ENCODE data around the gene RASA3.

The RASA3 gene

DNA sequence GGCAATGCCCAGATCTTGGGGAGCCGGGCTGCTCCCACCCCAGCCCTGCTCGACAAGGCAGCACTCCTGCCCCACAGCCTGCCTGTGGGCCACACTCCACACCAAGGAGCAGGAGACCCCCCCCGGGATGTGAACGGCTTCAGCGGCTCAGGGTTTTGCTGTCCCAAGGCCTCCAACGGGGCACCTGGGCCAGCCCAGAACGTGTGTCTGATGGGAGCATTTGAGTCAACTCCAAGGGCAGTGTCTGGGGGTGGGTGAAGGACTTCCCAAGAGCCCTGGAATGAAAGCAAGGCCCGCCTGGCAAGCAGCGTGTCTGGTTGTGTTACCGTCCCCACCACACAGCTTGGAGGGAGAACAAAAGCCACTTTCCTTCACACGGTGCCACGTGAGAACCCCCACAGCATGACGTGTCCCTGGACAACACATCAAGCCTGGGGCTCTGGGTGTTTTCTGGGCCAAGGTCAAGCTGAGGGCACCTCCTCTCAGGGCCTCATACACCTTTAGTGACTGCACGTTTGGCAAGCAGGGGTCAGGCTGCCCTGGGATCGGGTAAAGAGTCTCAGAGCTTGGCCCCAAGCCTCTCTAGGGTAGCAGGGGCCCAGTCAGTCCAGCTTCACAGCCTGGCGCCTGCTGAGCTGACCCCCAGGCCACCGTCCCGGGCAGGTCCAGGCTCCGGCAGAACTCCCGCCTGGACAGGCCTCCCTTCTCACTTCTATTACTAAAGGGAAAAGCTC is 164.5 kb downstream of the RASA3 start:
- Histone ChIP-seq H3K4me1 (ENCODE audit: insufficient read depth, low read length) (no peaks in the 10 kb centered on the region), H3K9ac (ENCODE audit: low read depth, low read length) (no peak overlapping the region), H3K36me3 (ENCODE audit: insufficient read depth, low read length) (no peaks in the 10 kb centered on the region), H3K9me3 (ENCODE audit: control insufficient read depth, insufficient read depth, low read length) (no peaks in the 10 kb centered on the region)

DNA sequence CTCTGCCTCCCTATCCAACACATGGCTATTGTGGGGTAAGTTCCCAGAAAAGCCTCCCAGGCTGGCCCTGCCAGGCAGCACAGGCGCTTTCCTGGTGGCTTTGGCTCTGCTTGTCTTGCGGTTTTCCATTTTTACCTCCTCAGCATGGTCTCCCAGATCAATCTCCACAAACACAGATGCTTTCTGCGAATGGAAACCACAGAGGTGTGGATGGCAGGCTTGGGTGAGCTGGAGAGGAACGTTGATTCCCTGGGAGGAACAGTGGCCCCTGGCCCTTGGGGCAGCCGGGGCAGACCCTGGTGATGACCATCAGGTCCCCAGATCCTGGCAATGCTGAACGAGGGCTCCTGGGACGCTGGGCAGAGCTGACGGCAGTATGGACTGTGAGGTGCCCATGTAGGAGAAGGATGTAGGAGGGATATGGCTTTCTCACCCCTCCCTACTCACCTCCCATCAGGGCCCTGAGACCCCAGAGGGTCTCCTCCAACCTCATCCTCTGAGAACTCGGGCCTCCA is 165.2 kb downstream of the RASA3 start:
- no peak overlapping the region for H3K9ac ChIP-seq (ENCODE audit: low read depth, low read length)
- H3K4me1 ChIP-seq (ENCODE audit: insufficient read depth, low read length), result no peaks in the 10 kb centered on the region
- no peaks in the 10 kb centered on the region for H3K36me3 ChIP-seq (ENCODE audit: insufficient read depth, low read length)
- H3K9me3 ChIP-seq (ENCODE audit: control insufficient read depth, insufficient read depth, low read length), result no peaks in the 10 kb centered on the region; the same call in 1 of the 2 replicates

DNA sequence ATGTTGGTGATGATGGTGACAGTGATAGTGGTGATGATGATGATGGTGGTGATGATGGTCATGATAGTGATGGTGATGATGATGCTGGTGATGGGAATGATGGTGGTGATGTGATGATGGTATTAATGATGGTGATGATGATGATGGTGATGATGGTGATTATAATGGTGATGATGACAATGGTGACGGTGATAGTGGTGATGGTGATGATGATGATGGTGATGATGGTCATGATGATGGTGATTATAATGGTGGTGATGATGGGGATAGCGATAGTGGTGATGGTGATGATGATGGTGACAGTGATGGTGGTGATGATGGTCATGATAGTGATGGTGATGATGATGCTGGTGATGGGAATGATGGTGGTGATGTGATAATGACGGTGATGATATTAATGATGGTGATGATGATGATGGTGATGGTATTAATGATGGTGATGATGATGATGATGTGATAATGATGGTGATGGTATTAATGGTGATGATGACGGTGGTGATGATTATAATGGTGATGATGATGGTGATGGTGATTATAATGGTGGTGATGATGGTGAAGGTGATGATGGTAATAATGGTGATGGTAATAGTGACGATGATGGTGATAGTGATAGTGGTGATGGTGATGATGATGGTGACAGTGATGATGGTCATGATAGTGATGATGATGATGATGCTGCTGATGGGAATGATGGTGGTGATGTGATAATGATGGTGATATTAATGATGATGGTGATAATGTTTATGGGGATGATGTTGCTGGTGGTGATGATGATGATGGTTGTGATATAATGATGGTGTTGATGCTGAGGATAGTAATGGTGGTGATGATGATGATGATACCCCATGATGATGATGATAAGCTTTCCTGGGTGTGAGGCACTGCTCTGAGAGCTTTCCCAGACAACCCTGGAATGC is 166.2 kb downstream of the RASA3 start:
- no peaks in the 10 kb centered on the region; the same call in 1 of the 2 replicates for H3K9me3 ChIP-seq (ENCODE audit: control insufficient read depth, insufficient read depth, low read length)
- H3K4me1 ChIP-seq (ENCODE audit: insufficient read depth, low read length), result no peaks in the 10 kb centered on the region
- no peaks in the 10 kb centered on the region for H3K36me3 ChIP-seq (ENCODE audit: insufficient read depth, low read length)
- H3K9ac ChIP-seq (ENCODE audit: low read depth, low read length), result no peak overlapping the region

DNA sequence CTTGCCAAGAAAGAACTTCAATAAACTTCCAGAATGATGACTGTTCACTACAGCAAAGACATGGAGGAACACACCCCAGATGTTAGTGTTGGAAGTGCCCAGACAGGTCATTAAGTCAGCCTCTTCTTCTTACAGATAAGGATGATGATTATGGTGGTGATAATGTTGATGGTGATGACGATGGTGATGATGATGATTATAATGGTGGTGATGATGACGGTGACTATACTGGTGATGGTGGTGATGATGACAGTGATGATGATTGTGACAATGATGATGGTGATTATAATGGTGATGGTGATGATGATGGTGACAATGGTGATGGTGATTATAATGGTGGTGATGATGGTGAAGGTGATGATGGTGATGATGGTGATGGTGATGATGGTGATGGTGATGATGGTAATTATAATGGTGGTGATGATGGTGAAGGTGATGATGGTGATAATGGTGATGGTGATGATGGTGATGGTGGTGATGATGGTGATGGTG is 167.0 kb downstream of the RASA3 start:
- no peak overlapping the region for H3K9ac ChIP-seq (ENCODE audit: low read depth, low read length)
- peaks cover 6% of the 10 kb centered on the region; the same call in 1 of the 2 replicates for H3K9me3 ChIP-seq (ENCODE audit: control insufficient read depth, insufficient read depth, low read length)
- no peaks in the 10 kb centered on the region for H3K4me1 ChIP-seq (ENCODE audit: insufficient read depth, low read length)
- no peaks in the 10 kb centered on the region for H3K36me3 ChIP-seq (ENCODE audit: insufficient read depth, low read length)

DNA sequence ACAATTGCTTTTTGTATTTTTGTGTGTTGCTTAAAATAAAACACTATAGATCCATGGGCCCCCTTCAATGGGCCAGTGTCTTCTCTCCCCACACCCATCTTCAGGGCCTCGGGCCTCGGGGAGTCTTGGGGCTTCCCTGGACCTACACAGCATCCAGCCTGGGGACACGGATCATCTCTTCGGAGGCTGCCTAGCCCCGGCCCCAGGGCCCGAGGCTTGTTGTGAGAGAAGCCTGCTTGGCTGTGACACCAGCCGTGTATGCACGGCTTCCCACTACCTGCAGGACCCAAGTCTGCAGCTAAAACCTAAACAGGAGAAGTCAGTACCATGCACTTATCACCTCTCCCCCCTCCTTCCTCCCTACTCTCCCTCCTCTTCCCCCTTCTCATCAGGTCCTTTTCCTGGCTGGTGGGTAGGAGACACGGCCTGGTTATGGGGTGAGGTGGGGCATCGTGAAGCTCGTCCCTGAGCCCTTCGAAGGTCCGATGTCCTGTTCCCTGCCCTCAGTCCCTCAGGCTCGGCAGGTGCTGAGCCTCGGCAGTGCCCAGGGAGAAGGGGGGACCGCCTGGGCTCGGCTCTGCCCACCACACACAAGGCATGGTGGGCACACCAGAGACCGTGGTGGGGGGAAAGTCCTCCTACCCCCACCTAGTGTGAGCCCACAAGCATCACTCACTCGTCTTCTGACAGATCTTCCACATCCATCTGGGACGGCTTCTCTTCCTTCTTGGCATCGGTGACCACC is 168.0 kb downstream of the RASA3 start:
- peaks cover 11% of the 10 kb centered on the region; the same call in 1 of the 2 replicates for H3K9me3 ChIP-seq (ENCODE audit: control insufficient read depth, insufficient read depth, low read length)
- H3K9ac ChIP-seq (ENCODE audit: low read depth, low read length), result no peak overlapping the region
- H3K36me3 ChIP-seq (ENCODE audit: insufficient read depth, low read length), result no peaks in the 10 kb centered on the region
- no peaks in the 10 kb centered on the region for H3K4me1 ChIP-seq (ENCODE audit: insufficient read depth, low read length)

DNA sequence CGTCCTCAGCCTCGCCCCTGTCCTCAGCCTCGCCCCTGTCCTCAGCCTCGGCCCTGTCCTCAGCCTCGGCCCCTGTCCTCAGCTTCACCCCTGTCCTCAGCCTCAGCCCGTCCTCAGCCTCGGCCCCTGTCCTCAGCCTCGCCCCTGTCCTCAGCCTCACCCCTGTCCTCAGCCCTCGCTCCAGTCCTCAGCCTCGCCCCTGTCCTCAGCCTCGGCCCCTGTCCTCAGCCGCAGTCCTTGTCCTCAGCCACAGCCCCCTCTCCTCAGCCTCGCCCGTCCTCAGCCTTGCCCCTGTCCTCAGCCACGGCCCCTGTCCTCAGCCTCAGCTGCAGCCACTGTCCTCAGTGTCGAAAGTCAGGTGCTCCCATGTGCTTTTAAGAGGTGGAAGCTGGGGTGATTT is 169.0 kb downstream of the RASA3 start:
- Histone ChIP-seq H3K9me3 (ENCODE audit: control insufficient read depth, insufficient read depth, low read length) (peaks cover 15% of the 10 kb centered on the region; the same call in 1 of the 2 replicates), H3K36me3 (ENCODE audit: insufficient read depth, low read length) (no peaks in the 10 kb centered on the region), H3K9ac (ENCODE audit: low read depth, low read length) (no peak overlapping the region), H3K4me1 (ENCODE audit: insufficient read depth, low read length) (no peaks in the 10 kb centered on the region)

DNA sequence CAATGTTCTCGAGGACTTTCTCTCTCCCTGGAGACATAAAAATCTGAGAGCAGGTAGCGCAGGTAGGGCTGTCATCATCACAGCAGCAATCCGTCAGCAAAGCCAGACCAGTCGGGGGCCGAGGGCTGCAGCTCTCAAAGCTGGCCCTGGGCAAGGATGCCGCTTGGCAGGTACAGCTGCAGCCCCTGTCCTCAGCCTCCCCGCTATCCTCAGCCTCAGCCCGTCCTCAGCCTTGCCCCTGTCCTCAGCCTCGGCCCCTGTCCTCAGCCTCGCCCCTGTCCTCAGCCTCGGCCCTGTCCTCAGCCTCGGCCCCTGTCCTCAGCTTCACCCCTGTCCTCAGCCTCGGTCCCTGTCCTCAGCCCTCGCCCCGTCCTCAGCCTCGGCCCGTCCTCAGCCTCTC is 169.4 kb downstream of the RASA3 start:
- H3K9me3 ChIP-seq (ENCODE audit: control insufficient read depth, insufficient read depth, low read length), result peaks cover 15% of the 10 kb centered on the region; the same call in 1 of the 2 replicates
- no peak overlapping the region for H3K9ac ChIP-seq (ENCODE audit: low read depth, low read length)
- H3K4me1 ChIP-seq (ENCODE audit: insufficient read depth, low read length), result no peaks in the 10 kb centered on the region

DNA sequence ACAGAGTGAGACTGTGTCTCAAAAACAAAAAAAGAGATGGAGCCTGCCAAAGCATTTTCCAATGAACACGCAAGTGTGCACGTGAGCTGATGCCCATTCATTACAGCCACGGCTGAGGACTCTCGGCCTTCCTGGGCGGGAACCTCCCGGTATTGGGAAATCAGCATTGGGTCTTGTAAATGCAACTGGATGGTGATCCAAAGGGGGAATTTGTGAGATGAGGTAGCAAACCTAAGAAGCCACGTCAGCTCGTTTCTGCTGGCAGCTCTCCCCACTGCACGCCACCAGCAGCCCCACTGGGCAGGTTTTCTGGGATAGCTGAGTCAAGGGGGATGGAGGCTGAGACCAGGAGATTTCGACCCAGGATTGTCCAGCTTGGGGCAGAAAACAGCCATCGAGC is 170.0 kb downstream of the RASA3 start:
- H3K9me3 ChIP-seq (ENCODE audit: control insufficient read depth, insufficient read depth, low read length), result peaks cover 15% of the 10 kb centered on the region; the same call in 1 of the 2 replicates
- H3K9ac ChIP-seq (ENCODE audit: low read depth, low read length), result no peak overlapping the region
- H3K4me1 ChIP-seq (ENCODE audit: insufficient read depth, low read length), result no peaks in the 10 kb centered on the region
- H3K36me3 ChIP-seq (ENCODE audit: insufficient read depth, low read length), result no peaks in the 10 kb centered on the region

More for the DNA sequence above, 169.4 kb downstream of the RASA3 start:
- H3K36me3 ChIP-seq (ENCODE audit: insufficient read depth, low read length), result no peaks in the 10 kb centered on the region

DNA sequence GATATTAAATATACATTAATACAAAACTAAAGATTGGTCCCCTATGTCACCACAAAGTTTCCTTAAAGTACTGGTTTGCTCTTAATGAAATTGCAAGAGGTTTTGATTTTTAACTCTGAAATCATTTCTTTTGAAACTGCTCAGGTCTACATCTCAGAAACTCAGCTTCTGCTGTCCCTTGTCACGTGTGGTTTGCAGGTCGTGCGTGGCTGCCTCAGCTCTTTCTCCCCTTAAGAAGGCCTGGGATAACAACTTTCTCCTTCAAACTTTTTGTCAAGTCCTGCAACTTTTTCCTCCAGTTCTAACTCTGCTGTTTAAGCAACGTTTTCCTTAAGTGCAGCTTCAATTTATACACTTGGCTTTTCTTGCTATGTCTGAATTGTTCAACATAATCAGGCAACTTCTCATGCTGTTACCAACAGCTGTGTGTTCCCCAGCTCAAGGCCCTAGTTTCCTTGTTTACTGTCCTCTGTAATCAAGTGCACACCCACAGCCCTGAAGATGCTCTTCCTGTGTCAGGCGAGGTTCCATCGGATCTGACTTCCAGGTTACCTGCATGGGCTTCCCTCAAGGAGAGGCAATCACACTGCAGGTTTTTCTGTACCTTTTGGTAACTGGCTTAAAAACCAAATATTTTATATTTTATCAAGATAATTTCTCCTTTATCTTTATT is 172.0 kb downstream of the RASA3 start:
- Histone ChIP-seq H3K4me1 (ENCODE audit: insufficient read depth, low read length) (no peaks in the 10 kb centered on the region), H3K9me3 (ENCODE audit: control insufficient read depth, insufficient read depth, low read length) (peaks cover 15% of the 10 kb centered on the region; the same call in 1 of the 2 replicates), H3K36me3 (ENCODE audit: insufficient read depth, low read length) (no peaks in the 10 kb centered on the region), H3K9ac (ENCODE audit: low read depth, low read length) (no peak overlapping the region)

DNA sequence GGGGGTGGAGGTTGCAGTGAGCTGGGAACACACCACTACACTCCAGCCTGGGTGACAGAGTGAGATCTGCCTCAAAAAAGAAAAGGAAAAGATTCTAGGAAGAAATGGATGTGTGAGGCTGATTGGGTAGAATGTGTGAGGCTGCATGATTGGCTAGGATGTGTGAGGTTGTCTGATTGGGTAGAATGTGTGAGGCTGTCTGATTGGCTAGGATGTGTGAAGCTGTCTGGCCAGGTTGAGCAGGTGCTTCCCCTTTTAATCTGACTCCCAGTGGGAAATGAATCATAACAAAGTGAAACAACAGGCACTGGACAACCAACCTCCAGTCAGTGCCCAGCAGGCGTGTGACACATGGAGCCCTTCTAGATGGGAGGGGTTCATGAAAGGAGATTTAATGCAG is 173.2 kb downstream of the RASA3 start:
- peaks cover 15% of the 10 kb centered on the region; the same call in 1 of the 2 replicates for H3K9me3 ChIP-seq (ENCODE audit: control insufficient read depth, insufficient read depth, low read length)
- H3K36me3 ChIP-seq (ENCODE audit: insufficient read depth, low read length), result no peaks in the 10 kb centered on the region
- no peak overlapping the region for H3K9ac ChIP-seq (ENCODE audit: low read depth, low read length)
- no peaks in the 10 kb centered on the region for H3K4me1 ChIP-seq (ENCODE audit: insufficient read depth, low read length)

DNA sequence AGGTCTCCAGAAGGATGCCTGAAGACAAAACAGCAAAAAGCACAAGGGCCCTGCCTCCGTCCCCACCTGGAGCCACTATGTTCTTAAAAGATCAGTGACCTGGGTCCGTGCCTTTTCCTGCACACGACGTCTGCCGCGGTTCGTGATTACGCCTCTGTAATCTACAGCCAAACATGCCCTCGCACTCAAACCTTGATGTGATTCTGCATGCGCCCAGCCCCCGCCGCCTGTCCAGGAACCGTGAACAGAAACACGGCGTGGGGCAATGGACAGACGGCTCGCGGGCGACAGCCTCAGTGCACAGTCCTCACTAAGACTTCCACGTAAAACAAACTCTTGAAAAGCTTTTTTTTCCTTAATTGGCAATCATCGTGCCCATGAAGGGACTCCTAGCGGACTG is 174.1 kb downstream of the RASA3 start:
- peaks cover 15% of the 10 kb centered on the region; the same call in 1 of the 2 replicates for H3K9me3 ChIP-seq (ENCODE audit: control insufficient read depth, insufficient read depth, low read length)
- no peak overlapping the region for H3K9ac ChIP-seq (ENCODE audit: low read depth, low read length)
- H3K4me1 ChIP-seq (ENCODE audit: insufficient read depth, low read length), result no peaks in the 10 kb centered on the region
- no peaks in the 10 kb centered on the region for H3K36me3 ChIP-seq (ENCODE audit: insufficient read depth, low read length)

DNA sequence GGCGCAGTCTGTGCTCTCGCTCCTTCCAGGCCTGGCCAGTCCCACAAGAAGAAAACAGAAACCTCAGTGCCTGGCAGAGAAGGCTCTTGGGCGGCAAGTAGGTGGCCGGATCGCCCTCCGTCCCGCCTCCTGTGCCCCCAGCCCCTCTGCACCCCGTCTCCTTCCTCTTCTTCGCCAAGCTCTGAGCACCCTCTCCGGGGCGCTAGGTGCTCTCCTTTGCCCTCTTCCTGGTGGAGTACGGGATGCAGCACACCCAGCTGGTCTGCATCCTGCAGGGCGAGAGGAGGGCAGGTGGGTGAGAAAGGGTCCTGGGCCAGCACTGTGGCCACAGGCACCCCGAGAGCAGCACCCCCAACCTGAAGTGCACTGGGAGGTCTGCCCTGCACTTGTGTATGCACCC is 175.9 kb downstream of the RASA3 start:
- no peak overlapping the region for H3K9ac ChIP-seq (ENCODE audit: low read depth, low read length)
- H3K36me3 ChIP-seq (ENCODE audit: insufficient read depth, low read length), result no peaks in the 10 kb centered on the region
- H3K4me1 ChIP-seq (ENCODE audit: insufficient read depth, low read length), result no peaks in the 10 kb centered on the region
- H3K9me3 ChIP-seq (ENCODE audit: control insufficient read depth, insufficient read depth, low read length), result peaks cover 15% of the 10 kb centered on the region; the same call in 1 of the 2 replicates

DNA sequence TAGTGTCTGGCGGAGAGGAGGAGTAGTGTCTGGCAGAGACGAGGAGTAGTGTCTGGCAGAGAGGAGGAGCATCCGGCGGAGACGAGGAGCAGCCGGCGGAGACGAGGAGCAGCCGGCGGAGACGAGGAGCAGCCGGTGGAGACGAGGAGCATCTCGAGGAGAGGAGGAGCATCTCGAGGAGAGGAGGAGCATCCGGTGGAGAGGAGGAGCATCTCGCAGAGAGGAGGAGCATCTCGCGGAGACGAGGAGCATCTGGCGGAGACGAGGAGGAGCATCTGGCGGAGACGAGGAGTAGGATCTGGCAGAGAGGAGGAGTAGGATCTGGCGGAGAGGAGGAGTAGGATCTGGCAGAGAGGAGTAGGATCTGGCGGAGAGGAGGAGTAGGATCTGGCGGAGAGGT is 176.7 kb downstream of the RASA3 start:
- H3K9ac ChIP-seq (ENCODE audit: low read depth, low read length), result no peak overlapping the region
- H3K9me3 ChIP-seq (ENCODE audit: control insufficient read depth, insufficient read depth, low read length), result peaks cover 12% of the 10 kb centered on the region; the same call in 1 of the 2 replicates
- H3K36me3 ChIP-seq (ENCODE audit: insufficient read depth, low read length), result no peaks in the 10 kb centered on the region
- no peaks in the 10 kb centered on the region for H3K4me1 ChIP-seq (ENCODE audit: insufficient read depth, low read length)
